DMS79 treated with DMSO at 0.1 percent for 48 hours (cell line): ENCODE results near the gene UBR3.
A peak's percentile ranks its signal among the peaks of the same experiment; 100 is the strongest.

ENCODE experiments used
- DNase-seq: peaks from one replicate; lab custom pipeline; 2025; lab: John Stamatoyannopoulos, UW

The UBR3 gene

GRCh38 chr2:170006587-170007325 is 179.5 kb downstream of the UBR3 start:
- DNase-seq, result no peak

DNA sequence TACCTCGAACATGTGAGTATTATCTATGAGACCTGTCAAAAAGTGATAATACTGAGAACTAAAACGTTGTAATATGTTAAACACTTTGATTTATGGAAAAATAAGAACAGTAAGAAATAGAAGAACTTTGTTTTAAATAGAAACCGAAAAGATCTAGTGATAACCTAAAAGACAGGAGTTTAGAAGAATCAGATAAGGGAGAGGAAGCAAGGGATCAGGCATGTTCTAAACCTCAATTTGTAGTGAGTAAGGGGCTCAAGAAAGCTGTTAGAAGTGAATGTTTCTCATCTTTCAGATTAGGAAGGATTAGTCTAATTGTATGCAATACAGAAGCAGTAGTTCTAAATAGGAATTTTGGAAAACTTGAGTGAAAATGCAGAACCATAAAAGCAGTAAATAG is 182.0 kb downstream of the UBR3 start:
- DNase-seq, result no peak

GRCh38 chr2:170012773-170013172 is 185.5 kb downstream of the UBR3 start:
- DNase-seq, result no peak

DNA sequence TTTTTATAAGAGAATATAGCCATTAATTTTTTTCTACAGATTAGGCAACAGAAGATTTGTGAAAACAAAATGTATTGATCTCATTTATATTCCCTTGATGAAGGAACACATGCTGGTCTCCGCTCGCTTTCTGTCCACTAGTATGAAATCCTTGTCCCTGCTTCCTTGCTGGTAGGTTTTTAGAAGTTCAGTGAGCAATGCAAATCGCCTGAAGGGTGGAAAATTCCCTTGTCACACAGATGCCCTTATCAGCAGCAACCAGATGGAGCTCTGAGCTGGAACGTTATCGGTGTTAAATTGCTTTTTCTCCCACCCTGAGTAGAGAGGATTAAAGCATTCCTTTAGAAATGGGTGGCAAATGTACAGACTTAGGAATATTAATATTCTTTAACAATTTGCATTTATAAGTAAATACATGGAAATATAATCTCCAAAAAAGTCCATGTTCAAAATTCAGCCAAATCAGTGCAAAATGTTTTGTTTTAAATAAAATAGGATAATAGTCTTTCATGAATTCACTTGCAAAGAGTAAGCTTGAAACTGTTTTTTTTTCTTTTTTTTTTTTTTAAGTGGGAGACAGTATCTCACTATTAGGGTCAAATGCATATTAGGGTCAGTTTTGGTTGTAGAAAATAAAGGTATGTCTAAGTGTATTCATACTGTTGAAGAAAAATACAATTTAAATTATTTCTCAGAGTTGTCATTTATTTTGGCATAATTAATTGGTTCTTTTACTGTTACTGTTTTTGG is 186.7 kb downstream of the UBR3 start:
- DNase-seq, result no peak

GRCh38 chr2:170014769-170015168 is 187.5 kb downstream of the UBR3 start:
- DNase-seq, result no peak

DNA sequence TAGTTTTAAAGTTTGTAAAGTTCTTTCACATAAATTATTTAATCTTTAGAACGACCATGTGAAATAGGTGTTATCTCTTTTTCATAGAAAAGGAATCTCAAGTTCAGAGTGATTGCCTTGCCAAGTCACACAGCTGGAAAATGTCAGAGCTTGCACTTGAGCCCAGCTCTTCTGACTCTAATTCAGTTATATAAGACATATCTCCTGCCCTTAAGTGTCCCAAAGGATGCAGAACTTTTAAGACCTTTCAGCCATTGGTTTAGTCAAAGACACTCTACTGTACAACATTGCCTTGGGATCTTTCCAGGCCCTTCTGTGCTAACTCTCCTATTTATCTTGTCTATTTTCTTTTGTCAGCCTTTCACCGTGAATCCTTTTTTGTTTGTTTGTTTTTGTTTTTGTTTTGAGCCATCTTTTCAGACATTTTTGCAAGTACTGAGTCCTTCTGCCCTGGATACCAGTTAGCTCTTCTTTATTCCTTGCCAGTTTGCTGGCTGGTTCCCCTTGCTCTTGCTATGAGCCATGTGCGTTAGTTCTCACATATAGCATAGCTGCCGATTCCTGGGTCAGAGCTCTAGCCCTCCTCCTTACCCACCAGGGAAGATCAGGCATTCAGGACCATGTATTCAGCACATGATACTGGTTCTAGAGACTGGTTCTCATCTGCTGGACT is 190.7 kb downstream of the UBR3 start:
- DNase-seq, result no peak

DNA sequence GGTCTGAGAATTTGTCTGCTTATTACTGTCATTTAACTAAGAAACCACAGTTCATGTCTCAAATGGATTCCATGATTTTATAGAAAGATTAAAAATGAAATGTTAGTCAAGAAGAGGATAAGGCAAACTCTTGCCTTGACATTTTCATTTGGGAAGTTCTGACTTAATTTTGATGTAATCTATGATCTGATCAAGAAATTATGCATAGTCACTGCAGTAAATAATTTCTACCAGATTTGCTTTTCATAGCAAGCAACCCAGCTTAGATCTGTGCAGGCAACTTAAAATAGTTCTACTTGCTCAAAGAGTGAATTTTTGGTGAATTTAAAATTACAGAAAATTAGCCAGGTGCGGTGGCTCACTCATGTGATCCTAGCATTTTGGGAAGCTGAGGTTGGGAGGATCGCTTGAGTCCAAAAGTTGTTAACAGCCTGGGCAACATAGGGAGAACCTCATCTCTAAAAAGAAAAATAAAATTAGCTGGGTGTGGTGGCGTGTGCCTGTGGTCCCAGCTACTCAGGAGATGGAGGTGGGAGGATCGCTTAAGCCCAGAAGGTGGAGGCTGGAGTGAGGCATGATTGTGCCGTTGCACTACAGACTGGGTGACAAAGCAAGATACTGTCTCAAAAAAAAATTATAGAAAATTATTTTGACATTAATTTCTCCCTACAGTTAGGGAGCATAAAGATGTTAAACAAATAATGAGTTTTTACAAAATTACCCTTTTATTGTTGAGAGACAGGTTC is 192.0 kb downstream of the UBR3 start:
- DNase-seq, result no peak

GRCh38 chr2:170020777-170021176 is 193.5 kb downstream of the UBR3 start:
- DNase-seq, result no peak

- peak; percentile 36 for DNase-seq
Measured at GRCh38 chr2:170022692-170023091, 195.4 kb downstream of the UBR3 start.

GRCh38 chr2:170024721-170025120 is 197.5 kb downstream of the UBR3 start:
- DNase-seq, result no peak

- no peak for DNase-seq
Measured at GRCh38 chr2:170025223-170025622, 198.0 kb downstream of the UBR3 start.

DNA sequence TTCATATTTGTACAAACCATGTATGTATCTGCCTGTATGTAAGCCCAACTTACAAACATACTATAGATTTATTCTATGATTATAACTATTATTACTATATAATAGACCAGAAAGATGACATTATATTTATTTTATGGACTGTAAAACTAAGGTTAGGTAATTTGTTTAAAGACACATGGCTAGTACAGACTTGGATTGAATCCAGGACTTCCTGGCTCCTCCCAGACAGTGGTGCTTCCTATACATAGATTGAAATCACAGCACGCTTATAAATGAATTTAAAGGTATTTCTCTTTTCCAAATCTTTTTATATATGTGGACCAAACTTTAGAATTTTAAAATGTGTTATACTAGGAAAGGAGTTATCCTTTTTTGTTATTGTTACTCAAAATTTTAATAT is 199.1 kb downstream of the UBR3 start:
- DNase-seq, result no peak

GRCh38 chr2:170029551-170029950 is 202.3 kb downstream of the UBR3 start:
- no peak for DNase-seq

DNA sequence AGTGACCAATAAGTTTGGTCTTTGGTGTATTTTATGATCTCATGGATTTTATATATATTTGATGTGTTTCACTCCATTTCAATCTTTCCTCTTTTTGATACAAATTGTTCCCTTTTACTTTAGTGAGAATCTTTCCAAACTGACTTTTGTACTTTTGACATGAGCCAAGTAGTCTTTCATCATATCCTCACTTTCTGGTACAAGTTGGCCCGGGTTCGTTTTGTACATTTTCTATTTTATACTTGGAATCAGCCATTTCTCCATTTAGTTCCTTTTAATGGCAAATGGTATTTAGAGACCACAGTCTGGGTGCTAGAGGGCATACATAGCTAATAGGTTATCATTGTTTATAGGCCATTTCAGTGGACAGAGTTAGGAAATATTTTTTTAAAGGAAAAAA is 202.8 kb downstream of the UBR3 start:
- no peak for DNase-seq

DNA sequence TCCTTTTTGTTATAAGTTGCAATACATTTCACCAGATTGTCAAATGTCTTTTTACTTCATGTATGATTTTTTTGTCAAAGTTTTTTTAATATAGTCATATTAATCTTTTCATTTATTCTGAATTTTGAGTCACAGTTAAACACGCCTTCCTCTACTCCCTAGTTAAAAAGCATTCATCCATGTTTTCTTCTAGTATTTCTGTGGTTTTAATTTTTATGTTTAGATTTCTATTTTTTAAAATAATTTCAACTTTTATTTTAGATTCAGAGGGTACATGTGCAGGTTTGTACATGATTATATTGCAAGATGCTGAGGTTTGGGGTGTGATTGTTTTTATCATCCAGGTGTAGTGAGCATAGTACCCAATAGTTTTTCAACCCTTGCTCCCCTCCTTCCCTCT is 204.0 kb downstream of the UBR3 start:
- no peak for DNase-seq

DNA sequence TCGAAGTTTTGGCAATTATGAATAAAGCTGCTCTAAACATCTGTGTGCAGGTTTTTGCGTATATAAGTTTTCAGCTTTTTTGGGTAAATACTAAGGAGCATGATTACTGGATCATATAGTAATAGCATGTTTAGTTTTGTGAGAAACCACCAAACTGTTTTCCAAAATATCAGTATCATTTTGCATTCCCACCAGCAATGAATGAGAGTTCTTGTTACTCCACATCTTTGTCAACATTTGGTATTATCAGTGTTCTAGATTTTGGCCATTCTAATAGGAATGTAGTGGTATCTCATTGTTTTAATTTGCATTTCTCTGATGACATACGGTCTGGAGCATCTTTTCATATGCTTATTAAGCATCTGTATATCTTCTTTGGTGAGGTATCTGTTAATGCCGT is 207.3 kb downstream of the UBR3 start:
- no peak for DNase-seq

DNA sequence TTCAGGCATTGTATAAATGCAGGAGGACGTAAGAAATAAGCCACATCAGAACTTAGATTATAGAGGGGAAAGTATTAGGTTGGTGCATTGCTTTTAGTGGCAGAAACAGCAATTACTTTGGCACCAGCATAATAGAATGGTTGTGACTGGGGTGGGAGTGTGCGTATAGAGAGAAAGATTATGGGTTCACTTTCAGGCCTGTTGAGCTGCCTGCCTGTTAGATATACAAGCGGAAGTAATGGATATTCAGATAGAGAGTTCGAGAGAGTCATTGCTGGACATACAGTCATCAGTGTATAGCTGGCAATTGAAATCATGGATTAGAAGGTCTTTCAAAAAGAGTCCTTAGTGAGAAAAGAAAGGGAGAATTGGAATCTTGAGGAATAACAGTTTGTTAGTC is 211.5 kb downstream of the UBR3 start:
- no peak for DNase-seq

- DNase-seq, result no peak
Measured at GRCh38 chr2:170039401-170040172, 212.3 kb downstream of the UBR3 start.

GRCh38 chr2:170044751-170045478 is 217.7 kb downstream of the UBR3 start:
- DNase-seq, result no peak

- no peak for DNase-seq
Measured at GRCh38 chr2:170047331-170048065, 220.2 kb downstream of the UBR3 start.
